T-cell (primary cell): ENCODE data around the gene CHI3L1. TPM values are rescaled to one million over a fixed set of nuclear protein-coding genes. Genes with fewer than 3 reads are reported as not detected.

ENCODE experiments used
- ATAC-seq, 4 experiments: fragments of 200-7000 bp in 3 of 4; fragments of 150-1000 bp in 1 of 4; cut with Tn5 transposase; replicated peaks in 1 of 4; 1 replicate in 3 of 4; 2 replicates in 1 of 4; pipeline ENCODE4 v1.10.0; 2021; ENCODE audit warnings: moderate library complexity in 3 of 4, mild to moderate bottlenecking in 2 of 4, moderate number of reproducible peaks in 1 of 4
- CTCF ChIA-PET, 2 donors: fragments of 300-600 bp; sonication (Branson Sonifier 250); formaldehyde crosslinking; loops; one replicate each; lab custom pipeline; 2022; ENCODE audit warnings: antibody characterized with exemption in 2 of 2; lab: Charles Lee
- POLR2A ChIA-PET, 2 donors: fragments of 300-600 bp; sonication (Branson Sonifier 250); formaldehyde crosslinking; loops; one replicate each; lab custom pipeline; 2022; ENCODE audit warnings: antibody characterized with exemption in 2 of 2; lab: Charles Lee
- DNase-seq, 35 experiments: peaks; one replicate each; pipeline versions ENCODE4 v3.0.0 to v3.0.0-alpha.2; 2013 to 2023
- H3K27ac ChIP-seq: one replicate; pipeline ENCODE4 v1.5.1; 2013; ENCODE audit warnings: low read length
- H3K27me3 ChIP-seq, 2 experiments: replicated peaks in 1 of 2; 1 replicate in 1 of 2; 2 replicates in 1 of 2; pipeline versions ENCODE4 v1.6.1 to v1.7.0; 2013; ENCODE audit warnings: low read length in 1 of 2, mixed read lengths in 1 of 2; ENCODE audit not compliant: control insufficient read depth in 2 of 2, insufficient read depth in 2 of 2; ENCODE audit errors: extremely low read depth in 1 of 2
- H3K36me3 ChIP-seq, 2 donors: 1 replicate in 1 of 2; 2 replicates in 1 of 2; pipeline versions ENCODE4 v1.6.1 to v1.7.0; 2013; ENCODE audit warnings: low read length in 1 of 2; ENCODE audit not compliant: control insufficient read depth in 2 of 2, insufficient read depth in 1 of 2; ENCODE audit errors: extremely low read depth in 1 of 2
- H3K4me1 ChIP-seq, 2 experiments: 1 replicate in 1 of 2; 2 replicates in 1 of 2; pipeline versions ENCODE4 v1.6.1 to v1.7.0; 2013; ENCODE audit warnings: low read length in 2 of 2, mixed read lengths in 1 of 2; ENCODE audit not compliant: insufficient read depth in 2 of 2, control insufficient read depth in 1 of 2; ENCODE audit errors: extremely low read depth in 1 of 2
- H3K4me3 ChIP-seq, 2 donors: 1 replicate in 1 of 2; 2 replicates in 1 of 2; pipeline versions ENCODE4 v1.5.1 to v1.7.0; 2013; ENCODE audit warnings: mild to moderate bottlenecking in 2 of 2, low read length in 1 of 2, moderate library complexity in 1 of 2; ENCODE audit not compliant: control insufficient read depth in 1 of 2; ENCODE audit errors: extremely low read depth in 1 of 2
- H3K9me3 ChIP-seq: 2 replicates; pipeline ENCODE4 v1.7.0; 2013
- H3K27ac Mint-ChIP-seq, 2 donors: one replicate each; pipeline ENCODE4 v1.8.0; 2020 to 2021; ENCODE audit warnings: mild to moderate bottlenecking in 2 of 2, mixed read lengths in 2 of 2
- H3K27me3 Mint-ChIP-seq, 2 donors: one replicate each; pipeline ENCODE4 v1.8.0; 2021 to 2022; ENCODE audit warnings: mixed read lengths in 2 of 2
- H3K36me3 Mint-ChIP-seq: one replicate; pipeline ENCODE4 v1.8.0; 2021; ENCODE audit warnings: mixed read lengths
- H3K4me1 Mint-ChIP-seq, 3 donors: one replicate each; pipeline ENCODE4 v1.8.0; 2020 to 2022; ENCODE audit warnings: mixed read lengths in 3 of 3, mild to moderate bottlenecking in 1 of 3
- H3K4me3 Mint-ChIP-seq, 3 donors: one replicate each; pipeline ENCODE4 v1.8.0; 2020 to 2022; ENCODE audit warnings: mild to moderate bottlenecking in 3 of 3, mixed read lengths in 3 of 3, moderate library complexity in 3 of 3
- H3K9me3 Mint-ChIP-seq, 3 donors: one replicate each; pipeline ENCODE4 v1.8.0; 2020 to 2022; ENCODE audit warnings: mixed read lengths in 3 of 3
- WGBS: methylation state at CpG from one replicate; pipeline ENCODE4 v1.1.5; 2013; ENCODE audit warnings: missing lambda C conversion rate; ENCODE audit not compliant: insufficient coverage; 5-methylcytosine and 5-hydroxymethylcytosine counted together
- total RNA-seq, 35 experiments: library from RNA in 6 of 35; stranded (reverse) in 6 of 35; fragments of 120-200 nt in 1 of 35; gene quantifications; one replicate each; pipeline versions ENCODE4 v1.2.1 to v1.2.4 and lab custom pipeline; 2013 to 2026

Gene CHI3L1
- total RNA-seq, 5 donors from 2014 or later (not counting 1 experiment from before 2014, with no cell fraction given): 0.20 to 0.30 TPM; not detected in 3

- Mint-ChIP-seq H3K9me3 (peaks cover 0 to 16% (median 9%) of the 10 kb centered on the region in 3 donors), H3K27ac (no peak overlapping the region), H3K36me3 (no peaks in the 10 kb centered on the region), H3K4me1 (no peaks in the 10 kb centered on the region), H3K4me3 (no peak overlapping the region), H3K27me3 (peaks cover 5 to 29% of the 10 kb centered on the region in 2 donors)
- H3K9me3 ChIP-seq: no peaks in the 10 kb centered on the region
- no peak overlapping the region for H3K4me3 ChIP-seq
- POLR2A ChIA-PET: no interaction called here
- H3K27ac ChIP-seq: no peak overlapping the region
- CTCF ChIA-PET: interaction anchor here in 1 of 2 donors (0.6 kb wide), 1 partner anchor 757 kb away, joined by 5 read pairs; no protein-coding TSS in a partner anchor
- H3K27me3 ChIP-seq: peaks cover 0 to 35% of the 10 kb centered on the region in 2 experiments
- ATAC-seq (no peak), DNase-seq (no peak)
- no peaks in the 10 kb centered on the region for H3K36me3 ChIP-seq
- 82% methylated on average over 7 of the region's 9 CpGs for WGBS
- H3K4me1 ChIP-seq: no peaks in the 10 kb centered on the region
These were observed 27.4 kb downstream of the CHI3L1 start for GRCh38 chr1:203158960-203159665.

GRCh38 chr1:203158423-203158822, 28.1 kb downstream of the CHI3L1 start:
- Histone ChIP-seq H3K27ac (no peak overlapping the region), H3K9me3 (no peaks in the 10 kb centered on the region), H3K4me3 (no peak overlapping the region), H3K4me1 (no peaks in the 10 kb centered on the region), H3K36me3 (no peaks in the 10 kb centered on the region), H3K27me3 (peaks cover 0 to 36% of the 10 kb centered on the region in 2 experiments)
- Mint-ChIP-seq H3K36me3 (no peaks in the 10 kb centered on the region), H3K4me3 (no peak overlapping the region), H3K27me3 (peaks cover 5 to 28% of the 10 kb centered on the region in 2 donors), H3K27ac (no peak overlapping the region), H3K9me3 (peaks cover 0 to 16% (median 9%) of the 10 kb centered on the region in 3 donors), H3K4me1 (no peaks in the 10 kb centered on the region)
- 67% methylated on average over 1 of the region's 1 CpG for WGBS
- no peak for DNase-seq
- ATAC-seq: no peak
- POLR2A ChIA-PET: no interaction called here
- CTCF ChIA-PET: no interaction called here

- H3K9me3 ChIP-seq: no peaks in the 10 kb centered on the region
- Mint-ChIP-seq H3K27me3 (peaks cover 0 to 25% of the 10 kb centered on the region in 2 donors), H3K4me3 (no peak overlapping the region), H3K4me1 (no peaks in the 10 kb centered on the region), H3K36me3 (no peaks in the 10 kb centered on the region), H3K27ac (no peak overlapping the region), H3K9me3 (peaks cover 0 to 16% (median 9%) of the 10 kb centered on the region in 3 donors)
- POLR2A ChIA-PET: no interaction called here
- no peaks in the 10 kb centered on the region for H3K4me1 ChIP-seq
- H3K4me3 ChIP-seq: no peak overlapping the region
- WGBS: 57% methylated on average over 1 of the region's 1 CpG
- ATAC-seq (no peak), DNase-seq (no peak)
- no peaks in the 10 kb centered on the region for H3K36me3 ChIP-seq
- no peak overlapping the region for H3K27ac ChIP-seq
- CTCF ChIA-PET: no interaction called here
- peaks cover 0 to 35% of the 10 kb centered on the region in 2 experiments for H3K27me3 ChIP-seq
These were observed 30.2 kb downstream of the CHI3L1 start for GRCh38 chr1:203156280-203156679.

- Histone ChIP-seq H3K9me3 (no peaks in the 10 kb centered on the region), H3K4me3 (no peak overlapping the region), H3K27me3 (peaks cover 0 to 44% of the 10 kb centered on the region in 2 experiments), H3K27ac (no peak overlapping the region), H3K4me1 (no peaks in the 10 kb centered on the region), H3K36me3 (no peaks in the 10 kb centered on the region)
- Mint-ChIP-seq H3K4me3 (no peak overlapping the region), H3K9me3 (peaks cover 0 to 12% (median 5%) of the 10 kb centered on the region in 3 donors), H3K4me1 (no peaks in the 10 kb centered on the region), H3K36me3 (no peaks in the 10 kb centered on the region), H3K27me3 (peaks cover 0 to 19% of the 10 kb centered on the region in 2 donors), H3K27ac (no peak overlapping the region)
- DNase-seq (no peak), ATAC-seq (no peak)
- WGBS: 61% methylated on average over 7 of the region's 13 CpGs
- POLR2A ChIA-PET: no interaction called here
- CTCF ChIA-PET: no interaction called here
These were observed 32.3 kb downstream of the CHI3L1 start for GRCh38 chr1:203153989-203154821.

- peaks cover 0 to 43% of the 10 kb centered on the region in 2 experiments for H3K27me3 ChIP-seq
- no peaks in the 10 kb centered on the region for H3K4me1 ChIP-seq
- H3K4me3 Mint-ChIP-seq: no peak overlapping the region
- no peak overlapping the region for H3K4me3 ChIP-seq
- no peak overlapping the region for H3K27ac Mint-ChIP-seq
- ChIA-PET CTCF (no interaction called here), POLR2A (no interaction called here)
- H3K36me3 Mint-ChIP-seq: no peaks in the 10 kb centered on the region
- H3K36me3 ChIP-seq: no peaks in the 10 kb centered on the region
- no peaks in the 10 kb centered on the region for H3K4me1 Mint-ChIP-seq
- H3K9me3 ChIP-seq: no peaks in the 10 kb centered on the region
- H3K27me3 Mint-ChIP-seq: peaks cover 0 to 19% of the 10 kb centered on the region in 2 donors
- ATAC-seq (no peak), DNase-seq (no peak)
- peaks cover 0 to 5% (median 3%) of the 10 kb centered on the region in 3 donors for H3K9me3 Mint-ChIP-seq
- WGBS: 47% methylated on average over 3 of the region's 9 CpGs
- no peak overlapping the region for H3K27ac ChIP-seq
These were observed 33.2 kb downstream of the CHI3L1 start for GRCh38 chr1:203153051-203153988.
